Activated CD4-positive, alpha-beta T cell treated with anti-CD3 and anti-CD28 coated beads for 1 hour (primary cell): Measurements from ENCODE around the gene ACTRT2.

Experiments
- DNase-seq: peaks from one replicate; pipeline ENCODE4 v3.0.0-alpha.2; 2020

Gene ACTRT2

GRCh38 chr1:3003039-3003940 lies 18.0 kb upstream of the ACTRT2 start:
- no peak for DNase-seq

- no peak for DNase-seq
These were observed 17.4 kb upstream of the ACTRT2 start for GRCh38 chr1:3003941-3004270.

GRCh38 chr1:3004285-3005205 lies 16.7 kb upstream of the ACTRT2 start:
- no peak for DNase-seq

- DNase-seq, result no peak
These were observed 15.5 kb upstream of the ACTRT2 start for GRCh38 chr1:3005771-3006170.

DNA sequence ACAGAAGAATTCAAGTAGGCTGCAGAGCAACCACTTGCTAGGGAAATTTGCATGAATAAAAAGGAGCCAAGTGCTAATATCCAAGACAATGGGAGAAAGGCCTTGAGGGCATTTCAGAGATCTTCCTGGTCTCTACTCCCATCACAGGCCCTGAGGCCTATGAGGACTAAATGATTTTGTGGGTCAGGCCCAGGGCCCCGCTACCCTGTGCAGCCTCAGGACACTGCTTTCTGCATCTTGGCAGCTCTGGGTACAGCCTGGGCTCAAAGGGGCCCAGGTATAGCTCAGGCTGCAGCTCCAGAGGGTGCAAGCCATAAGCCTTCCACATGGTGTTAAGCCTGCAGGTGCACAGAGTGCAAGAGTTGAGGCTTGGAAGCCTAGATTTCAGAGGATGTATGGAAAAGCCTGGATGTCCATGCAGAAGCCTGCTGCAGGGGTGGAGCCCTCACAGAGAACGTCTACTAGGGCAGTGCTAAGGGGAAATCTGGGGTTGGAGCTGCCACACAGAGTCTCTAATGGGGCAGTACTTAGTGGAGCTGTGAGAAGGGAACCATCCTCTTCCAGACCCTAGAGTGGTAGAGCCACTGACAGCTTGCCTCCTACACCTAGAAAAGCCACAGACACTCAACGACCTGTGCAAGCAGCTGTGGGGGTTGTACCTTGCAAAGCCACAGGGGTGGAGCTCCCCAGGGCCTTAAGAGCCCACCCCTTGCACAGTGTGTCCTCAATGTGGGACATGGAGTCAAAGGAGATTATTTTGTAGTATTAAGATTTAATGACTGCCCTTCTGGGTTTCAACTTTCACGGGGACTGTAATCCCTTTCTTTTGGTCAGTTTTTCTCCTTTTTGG lies 13.7 kb upstream of the ACTRT2 start:
- no peak for DNase-seq

DNA sequence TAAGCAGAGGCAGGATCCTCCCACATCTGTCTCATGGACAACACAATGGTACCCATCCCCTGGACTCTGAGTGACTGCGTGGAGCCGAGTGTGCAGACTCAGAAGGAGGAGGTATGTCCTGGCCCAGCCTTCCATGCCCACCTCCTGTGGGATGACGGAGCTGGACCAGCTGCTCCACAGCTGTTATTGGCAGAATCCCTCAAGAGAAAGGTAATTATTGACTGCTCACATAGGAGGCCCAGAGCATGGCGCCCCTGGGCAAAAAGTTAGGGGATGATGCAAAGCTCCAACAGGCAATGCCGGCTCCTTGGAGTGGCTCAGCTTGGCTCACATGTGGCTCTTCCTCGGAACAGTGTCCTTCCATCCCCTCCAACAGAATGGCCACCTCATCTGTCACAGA lies 12.2 kb upstream of the ACTRT2 start:
- no peak for DNase-seq

DNA sequence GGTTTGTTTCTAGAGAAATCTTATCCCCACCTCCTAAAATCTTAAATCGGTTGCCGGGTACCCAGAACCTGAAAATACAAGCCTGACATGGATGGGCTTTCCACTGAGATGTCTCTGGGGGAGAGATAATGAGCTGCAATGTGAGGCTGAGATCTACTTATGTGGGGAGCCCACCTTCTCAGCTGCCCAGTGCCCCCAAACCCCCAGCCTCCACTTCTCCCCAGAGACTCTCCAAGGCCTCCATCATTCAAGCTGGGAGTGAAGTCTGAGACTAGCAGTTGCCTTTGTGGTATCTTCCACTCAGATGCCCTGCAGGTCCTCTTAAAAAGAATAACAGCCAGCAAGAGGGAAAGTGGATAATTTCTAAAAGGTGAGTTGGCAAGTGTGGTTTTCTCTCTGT lies 11.7 kb upstream of the ACTRT2 start:
- DNase-seq, result no peak

- no peak for DNase-seq
These were observed 10.1 kb upstream of the ACTRT2 start for GRCh38 chr1:3011127-3011526.

DNA sequence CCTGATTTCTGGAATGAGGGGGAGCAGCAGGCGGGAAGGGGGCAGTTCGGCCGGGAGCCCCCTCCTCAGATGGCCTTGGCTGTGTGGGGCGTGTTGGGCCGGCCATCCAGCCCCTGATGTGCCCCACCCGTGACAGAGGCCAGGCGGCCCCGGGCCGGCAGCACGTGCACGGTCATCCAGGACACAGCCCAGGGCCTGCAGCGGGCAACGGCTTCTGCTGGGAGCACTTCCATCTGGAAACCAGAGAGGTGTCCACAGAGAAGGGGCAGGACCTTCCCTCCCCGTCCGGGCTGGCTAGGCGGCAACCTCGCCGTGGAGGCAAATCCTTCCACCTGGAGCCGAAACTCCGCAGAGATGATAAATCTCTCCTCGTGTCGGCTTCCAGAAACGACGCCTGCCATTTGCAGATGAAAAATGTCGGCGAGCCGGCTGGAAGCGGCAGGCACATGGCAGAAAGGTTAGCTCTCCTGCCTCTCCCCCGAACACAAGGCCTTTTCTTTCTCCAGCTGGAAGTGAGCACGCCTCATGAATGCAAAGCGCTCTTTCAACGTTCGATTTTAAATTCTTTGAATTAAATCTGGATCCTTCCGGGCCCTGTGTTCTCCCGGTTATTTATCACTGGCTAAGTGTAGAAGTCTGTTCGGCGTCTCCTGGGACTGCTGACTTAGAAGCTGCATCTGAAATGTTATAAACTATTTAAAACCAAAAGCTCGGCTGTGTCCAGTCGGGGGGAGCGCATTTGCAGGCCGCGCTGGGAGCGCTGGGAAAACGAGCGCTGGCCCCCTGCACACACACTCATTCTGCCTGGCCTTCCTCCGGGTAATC lies 9.4 kb upstream of the ACTRT2 start:
- no peak for DNase-seq

DNA sequence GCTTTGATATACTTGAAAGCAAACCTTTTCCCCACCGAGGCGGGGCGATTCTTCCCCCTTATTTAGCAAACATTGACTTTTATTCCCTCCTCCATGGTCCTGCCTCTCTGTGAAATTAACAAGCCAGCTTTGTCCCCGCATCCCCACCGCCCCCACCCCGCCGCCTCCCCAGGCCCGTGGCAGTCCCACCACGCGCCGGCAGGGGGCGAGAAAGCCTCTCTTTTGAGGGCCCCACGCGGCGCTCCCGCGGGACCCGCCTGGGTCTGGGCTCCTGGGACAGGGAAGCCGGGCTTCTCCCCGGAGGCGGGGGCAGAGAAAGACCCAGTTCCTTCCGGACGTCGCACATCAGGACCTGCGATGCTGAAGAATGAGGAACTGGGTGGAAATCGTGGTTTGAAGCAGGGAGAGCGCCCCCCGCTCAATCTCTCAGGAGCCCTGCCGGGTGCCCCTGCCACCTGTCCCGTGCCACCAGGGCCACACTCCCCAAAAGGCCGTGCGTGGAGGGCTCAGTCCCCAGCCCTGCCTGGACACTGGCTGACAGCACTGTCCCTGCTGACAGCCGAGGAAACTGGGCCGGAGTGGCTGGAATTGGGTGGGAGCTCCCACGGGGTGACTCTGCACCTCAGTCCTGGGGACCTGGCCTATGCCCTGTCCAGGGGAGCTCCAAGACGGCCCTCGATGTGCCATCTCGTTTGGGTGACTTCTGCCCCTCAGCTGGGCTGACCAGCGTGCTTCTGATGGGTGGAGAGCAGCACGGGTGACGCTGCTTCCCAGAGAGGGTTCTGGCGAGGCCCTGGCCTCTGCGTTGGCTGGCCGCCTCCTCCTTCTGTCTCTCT lies 8.6 kb upstream of the ACTRT2 start:
- peak; percentile 34 for DNase-seq

GRCh38 chr1:3013371-3014049 lies 7.8 kb upstream of the ACTRT2 start:
- DNase-seq, result no peak

DNA sequence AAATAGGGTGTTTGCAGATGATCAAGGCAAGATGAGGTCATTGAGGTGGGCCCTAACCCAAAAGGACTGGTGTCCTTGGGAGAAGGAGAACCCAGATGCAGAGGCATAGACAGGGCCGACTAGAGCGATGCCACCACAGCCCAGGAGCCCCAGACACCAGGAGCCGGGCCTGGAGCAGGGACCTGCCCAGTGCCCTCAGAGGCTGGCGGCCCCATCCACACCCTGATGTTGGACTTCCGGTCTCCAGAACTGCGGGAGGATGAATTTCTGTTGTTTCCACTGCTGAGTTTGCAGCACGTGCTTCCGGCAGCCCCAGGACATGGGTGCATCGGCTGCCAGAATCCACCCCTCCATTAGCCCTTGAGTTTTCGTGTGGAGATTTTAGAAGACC lies 7.2 kb upstream of the ACTRT2 start:
- DNase-seq, result no peak

DNA sequence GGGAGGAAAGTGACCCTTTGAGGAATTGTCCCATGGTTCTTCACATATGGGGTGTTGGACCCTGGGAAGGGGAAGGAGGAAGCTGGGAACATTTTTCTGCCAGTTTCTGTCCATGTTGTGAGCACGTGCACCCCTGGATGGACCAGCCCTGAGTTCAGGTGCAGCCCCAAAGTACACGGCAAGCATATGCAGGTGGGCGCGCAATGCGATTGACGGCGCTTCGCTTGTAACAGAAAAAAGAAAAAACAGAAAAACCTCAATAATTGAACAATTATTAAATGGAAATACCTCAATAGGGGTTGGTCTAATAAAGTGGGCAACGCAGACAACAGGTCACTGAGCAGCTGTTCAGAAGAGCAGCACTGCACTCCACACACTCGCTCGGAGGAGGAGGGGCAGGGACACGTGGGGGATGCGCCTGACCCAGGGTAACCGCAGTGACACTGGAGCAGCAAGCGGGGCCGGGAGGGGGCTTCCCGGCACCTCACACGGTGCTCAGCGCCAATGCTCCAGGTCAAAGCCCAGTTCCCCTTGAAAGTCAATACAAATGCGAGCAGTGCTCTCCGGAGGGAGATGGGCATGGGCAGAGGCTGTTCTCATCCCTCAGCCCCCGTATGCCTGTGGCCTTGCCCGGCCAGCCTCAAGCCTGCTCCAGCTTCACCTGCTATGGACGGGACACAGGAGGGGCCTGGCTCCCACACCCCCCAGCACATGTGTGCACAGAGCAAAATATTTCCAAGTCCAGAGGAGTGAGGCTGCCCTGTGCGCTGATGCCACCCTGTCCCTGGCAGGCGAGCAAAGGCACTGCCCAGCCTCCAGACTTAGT lies 6.6 kb upstream of the ACTRT2 start:
- no peak for DNase-seq

GRCh38 chr1:3015269-3015635 lies 6.0 kb upstream of the ACTRT2 start:
- no peak for DNase-seq

GRCh38 chr1:3015744-3016143 lies 5.5 kb upstream of the ACTRT2 start:
- DNase-seq, result no peak

GRCh38 chr1:3016641-3017439 lies 4.4 kb upstream of the ACTRT2 start:
- DNase-seq, result no peak

DNA sequence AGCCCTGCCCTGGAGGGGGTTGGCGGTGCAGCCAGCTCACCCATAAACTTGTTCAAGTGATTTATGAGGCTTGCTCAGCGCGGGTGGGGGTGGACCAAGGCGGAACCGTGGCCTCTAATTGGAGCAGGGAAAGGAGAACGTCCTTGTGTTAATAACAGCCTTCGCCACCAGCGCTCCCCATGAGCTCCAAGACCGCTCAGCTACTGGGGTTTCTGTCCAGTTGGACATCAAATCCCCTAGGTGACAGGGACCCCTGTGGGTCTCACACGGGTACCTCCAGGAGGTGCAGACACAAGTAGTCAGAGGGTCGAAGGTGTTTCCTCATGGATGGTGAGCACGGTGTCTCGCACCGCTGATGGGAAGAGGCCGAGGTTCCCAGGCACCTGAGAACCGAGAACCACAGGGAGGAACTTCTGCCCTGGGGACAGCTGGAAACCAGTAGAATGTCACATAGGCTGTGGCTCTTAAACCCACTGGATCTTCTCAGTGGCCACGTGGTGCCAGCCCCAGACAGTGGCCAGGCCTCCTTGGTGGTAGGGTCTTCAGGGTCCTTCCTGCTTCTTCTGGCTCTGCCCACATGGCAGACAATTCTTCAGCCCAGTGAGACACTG lies 3.7 kb upstream of the ACTRT2 start:
- DNase-seq, result no peak

DNA sequence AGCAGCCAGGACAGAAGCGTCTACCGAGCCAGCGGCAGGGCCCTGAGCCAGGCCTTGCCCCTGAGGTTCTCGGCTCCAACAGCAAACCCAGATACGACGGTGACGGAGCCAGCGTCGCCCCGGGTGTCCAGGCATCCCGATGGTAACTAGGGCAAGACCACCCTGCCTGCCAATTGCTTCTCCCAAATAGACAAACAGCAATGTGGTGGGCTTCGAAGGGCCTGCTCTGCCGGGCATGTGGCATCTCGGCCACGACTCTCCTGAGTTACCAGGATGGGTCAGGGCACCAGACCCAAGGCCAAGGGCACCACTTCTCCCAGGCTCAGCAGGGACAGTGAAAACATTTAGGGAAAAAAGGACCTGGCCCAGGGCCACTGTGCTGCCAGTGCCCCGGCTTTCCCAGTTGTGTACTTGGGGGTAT lies 3.2 kb upstream of the ACTRT2 start:
- no peak for DNase-seq
